Right atrium auricular region (tissue), 2 donors: Measurements from ENCODE around the gene DLG2. TPM values are rescaled to one million over a fixed set of nuclear protein-coding genes. Genes with fewer than 3 reads are reported as not detected.

ENCODE experiments used
- DNase-seq: peaks from one replicate; pipeline ENCODE4 v3.0.0-alpha.2; 2019; ENCODE audit warnings: low spot score
- H3K27ac ChIP-seq, 2 donors: fragments of 200-600 bp; sonication (generic); 1 replicate in 1 of 2; 2 replicates in 1 of 2; pipeline ENCODE4 v1.5.1; 2016 to 2019
- H3K27me3 ChIP-seq, 2 donors: fragments of 200-600 bp; sonication (generic); one replicate each; pipeline versions ENCODE4 v1.5.1 to v1.6.0; 2017 to 2019
- H3K36me3 ChIP-seq: fragments of 200-600 bp; sonication (generic); one replicate; pipeline ENCODE4 v1.5.1; 2016
- H3K4me1 ChIP-seq, 2 donors: fragments of 200-600 bp; sonication (generic); one replicate each; pipeline versions ENCODE4 v1.5.1 to v1.6.0; 2017 to 2019
- H3K4me3 ChIP-seq, 2 donors: fragments of 200-600 bp; sonication (generic); 1 replicate in 1 of 2; 2 replicates in 1 of 2; pipeline ENCODE4 v1.5.1; 2017 to 2019; ENCODE audit warnings: mild to moderate bottlenecking in 1 of 2, moderate library complexity in 1 of 2
- H3K9me3 ChIP-seq, 2 donors: fragments of 200-600 bp; sonication (generic); one replicate each; pipeline ENCODE4 v1.5.1; 2019
- total RNA-seq, 2 donors: library from RNA; depleted of rRNA; stranded (reverse); fragments of >200 nt; gene quantifications; one replicate each; pipeline ENCODE4 v1.1.0, GENCODE V29; 2016
- TF ChIP-seq, protein P1 (sequence below), 2 donors: fragments of 200-600 bp; sonication (generic); IDR thresholded peaks; one replicate each; pipeline ENCODE4 v1.5.1; 2019; ENCODE audit warnings: antibody characterized with exemption in 2 of 2

Gene DLG2
- total RNA-seq, 2 donors from 2014 or later, result 6.6 to 6.7 TPM

- TF ChIP-seq, protein P1, sequence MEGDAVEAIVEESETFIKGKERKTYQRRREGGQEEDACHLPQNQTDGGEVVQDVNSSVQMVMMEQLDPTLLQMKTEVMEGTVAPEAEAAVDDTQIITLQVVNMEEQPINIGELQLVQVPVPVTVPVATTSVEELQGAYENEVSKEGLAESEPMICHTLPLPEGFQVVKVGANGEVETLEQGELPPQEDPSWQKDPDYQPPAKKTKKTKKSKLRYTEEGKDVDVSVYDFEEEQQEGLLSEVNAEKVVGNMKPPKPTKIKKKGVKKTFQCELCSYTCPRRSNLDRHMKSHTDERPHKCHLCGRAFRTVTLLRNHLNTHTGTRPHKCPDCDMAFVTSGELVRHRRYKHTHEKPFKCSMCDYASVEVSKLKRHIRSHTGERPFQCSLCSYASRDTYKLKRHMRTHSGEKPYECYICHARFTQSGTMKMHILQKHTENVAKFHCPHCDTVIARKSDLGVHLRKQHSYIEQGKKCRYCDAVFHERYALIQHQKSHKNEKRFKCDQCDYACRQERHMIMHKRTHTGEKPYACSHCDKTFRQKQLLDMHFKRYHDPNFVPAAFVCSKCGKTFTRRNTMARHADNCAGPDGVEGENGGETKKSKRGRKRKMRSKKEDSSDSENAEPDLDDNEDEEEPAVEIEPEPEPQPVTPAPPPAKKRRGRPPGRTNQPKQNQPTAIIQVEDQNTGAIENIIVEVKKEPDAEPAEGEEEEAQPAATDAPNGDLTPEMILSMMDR (IDR thresholded peaks at IDR 0.05), result no peak
- no peak overlapping the region for H3K4me3 ChIP-seq
- no peaks in the 10 kb centered on the region for H3K36me3 ChIP-seq
- DNase-seq, result no peak
- H3K4me1 ChIP-seq, result no peaks in the 10 kb centered on the region
- no peak overlapping the region for H3K27ac ChIP-seq
- H3K27me3 ChIP-seq, result no peaks in the 10 kb centered on the region
- H3K9me3 ChIP-seq, result no peaks in the 10 kb centered on the region
These were observed 1454.1 kb downstream of the DLG2 start for GRCh38 chr11:84173078-84173477.

DNA sequence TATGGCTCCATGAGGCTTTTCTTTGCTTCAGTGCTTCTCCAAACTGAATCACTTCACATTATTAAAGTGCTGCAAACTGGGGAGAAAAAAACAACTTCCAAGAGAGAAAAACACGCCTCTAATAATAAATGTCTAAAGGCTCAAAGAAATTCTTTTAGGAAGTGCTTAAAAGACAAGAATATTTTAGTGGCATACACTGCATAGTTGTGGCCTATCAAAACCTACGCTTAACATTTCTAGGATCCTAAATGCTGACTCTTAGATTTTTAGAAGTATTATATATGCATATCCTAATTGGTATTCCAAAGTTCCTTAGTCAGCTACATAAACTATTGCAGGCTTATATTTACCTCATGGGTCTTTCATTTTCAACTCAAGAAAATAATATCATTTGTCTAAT, 1462.0 kb downstream of the DLG2 start:
- Histone ChIP-seq H3K4me1 (no peaks in the 10 kb centered on the region), H3K27ac (no peak overlapping the region), H3K36me3 (no peaks in the 10 kb centered on the region), H3K4me3 (no peak overlapping the region), H3K27me3 (no peaks in the 10 kb centered on the region), H3K9me3 (no peaks in the 10 kb centered on the region)
- TF ChIP-seq, protein P1 (IDR thresholded peaks at IDR 0.05), result no peak
- no peak for DNase-seq

DNA sequence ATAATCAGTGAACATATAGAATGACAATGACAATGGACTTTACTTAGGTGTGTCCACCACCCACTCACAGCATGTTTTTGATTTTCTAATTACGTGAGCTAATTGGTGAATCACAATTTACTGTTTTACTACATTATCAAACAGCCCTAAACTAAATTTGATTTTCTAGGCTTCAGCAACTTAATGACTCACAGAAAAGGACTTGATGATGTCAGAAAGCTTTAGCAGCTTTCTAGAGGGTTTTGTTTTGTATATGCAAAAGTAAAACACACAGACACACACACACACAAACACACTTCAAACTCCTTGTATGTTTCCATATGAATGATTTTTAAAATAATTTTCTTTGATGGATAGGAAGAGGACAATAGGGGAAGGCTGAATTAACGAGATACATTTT, 1462.4 kb downstream of the DLG2 start:
- Histone ChIP-seq H3K27me3 (no peaks in the 10 kb centered on the region), H3K9me3 (no peaks in the 10 kb centered on the region), H3K4me3 (no peak overlapping the region), H3K4me1 (no peaks in the 10 kb centered on the region), H3K36me3 (no peaks in the 10 kb centered on the region), H3K27ac (no peak overlapping the region)
- DNase-seq, result no peak
- TF ChIP-seq, protein P1 (IDR thresholded peaks at IDR 0.05), result no peak

GRCh38 chr11:84163116-84163515, 1464.0 kb downstream of the DLG2 start:
- H3K4me3 ChIP-seq, result no peak overlapping the region
- no peaks in the 10 kb centered on the region for H3K27me3 ChIP-seq
- TF ChIP-seq, protein P1 (IDR thresholded peaks at IDR 0.05), result no peak
- H3K4me1 ChIP-seq, result no peaks in the 10 kb centered on the region
- DNase-seq, result no peak
- H3K27ac ChIP-seq, result no peak overlapping the region
- no peaks in the 10 kb centered on the region for H3K36me3 ChIP-seq
- no peaks in the 10 kb centered on the region for H3K9me3 ChIP-seq

- Histone ChIP-seq H3K4me1 (no peaks in the 10 kb centered on the region), H3K36me3 (no peaks in the 10 kb centered on the region), H3K27me3 (no peaks in the 10 kb centered on the region), H3K27ac (no peak overlapping the region), H3K9me3 (no peaks in the 10 kb centered on the region), H3K4me3 (no peak overlapping the region)
- DNase-seq, result no peak
- TF ChIP-seq, protein P1 (IDR thresholded peaks at IDR 0.05), result no peak
These were observed 1469.5 kb downstream of the DLG2 start for GRCh38 chr11:84157639-84158038.

DNA sequence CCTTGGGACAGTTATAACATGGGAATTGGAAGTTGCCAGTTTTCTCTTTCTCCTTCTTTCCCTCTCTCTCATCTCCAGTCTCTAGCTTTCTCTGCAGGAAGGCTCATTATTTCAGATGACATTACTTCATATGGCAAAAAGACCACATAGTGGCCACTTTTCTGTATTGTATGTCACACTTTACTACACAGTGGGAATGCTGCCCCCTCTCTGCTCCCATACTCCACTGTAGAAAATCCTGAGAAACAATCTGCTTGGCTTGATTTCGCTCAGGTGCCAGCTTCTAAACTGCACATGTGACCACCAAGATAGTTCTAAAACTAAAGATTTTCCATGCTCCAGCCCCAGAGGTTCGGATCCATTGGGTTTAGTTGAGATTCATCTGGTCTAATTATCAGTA, 1480.3 kb downstream of the DLG2 start:
- TF ChIP-seq, protein P1 (IDR thresholded peaks at IDR 0.05), result no peak
- no peaks in the 10 kb centered on the region for H3K36me3 ChIP-seq
- no peaks in the 10 kb centered on the region for H3K4me1 ChIP-seq
- no peaks in the 10 kb centered on the region for H3K9me3 ChIP-seq
- H3K27me3 ChIP-seq, result no peaks in the 10 kb centered on the region
- DNase-seq, result no peak
- H3K4me3 ChIP-seq, result no peak overlapping the region
- no peak overlapping the region for H3K27ac ChIP-seq
